Liver (tissue), 3 donors: ENCODE data around the gene ACTC1.

ENCODE experiments used
- RAD21 ChIP-seq, 2 donors: IDR thresholded peaks; 2 replicates each; pipeline ENCODE4 v1.6.1; 2016; ENCODE audit warnings: antibody characterized with exemption in 2 of 2, mild to moderate bottlenecking in 2 of 2
- TAF1 ChIP-seq: conservative IDR thresholded peaks from 2 replicates; pipeline ENCODE4 v1.6.1; 2016; ENCODE audit warnings: antibody characterized with exemption, mild to moderate bottlenecking
- TF ChIP-seq, protein P1 (sequence below): fragments of 150-350 bp; IDR thresholded peaks from 2 replicates; pipeline ENCODE4 v1.5.1; 2017; ENCODE audit warnings: improper control_type of control experiment, low read depth, low read length; ENCODE audit not compliant: missing input control
- TF ChIP-seq, protein P2 (sequence below): IDR thresholded peaks from 2 replicates; pipeline ENCODE4 v1.6.1; 2016; ENCODE audit warnings: antibody characterized with exemption
- donor health status: healthy.
- donor health status: healthy.

DNA sequence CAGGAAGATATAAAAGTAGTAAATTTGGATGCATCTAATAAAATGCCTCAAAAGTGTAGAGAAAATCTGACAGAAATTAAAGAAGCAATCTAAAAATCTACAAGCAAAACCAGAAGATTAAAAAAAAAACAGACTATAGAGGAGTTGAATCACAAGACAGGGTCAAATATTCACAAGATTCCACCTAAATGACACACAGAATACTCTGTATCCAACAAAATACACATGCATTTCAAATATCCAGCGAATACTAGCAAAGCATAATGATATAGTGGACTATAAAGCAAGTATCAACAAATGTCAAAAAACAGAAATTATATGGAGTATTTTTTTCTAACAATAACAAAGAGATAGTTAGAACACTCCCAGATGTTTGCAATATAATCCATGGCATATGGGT is 20.5 kb upstream of the ACTC1 start:
- TF ChIP-seq, protein P1, sequence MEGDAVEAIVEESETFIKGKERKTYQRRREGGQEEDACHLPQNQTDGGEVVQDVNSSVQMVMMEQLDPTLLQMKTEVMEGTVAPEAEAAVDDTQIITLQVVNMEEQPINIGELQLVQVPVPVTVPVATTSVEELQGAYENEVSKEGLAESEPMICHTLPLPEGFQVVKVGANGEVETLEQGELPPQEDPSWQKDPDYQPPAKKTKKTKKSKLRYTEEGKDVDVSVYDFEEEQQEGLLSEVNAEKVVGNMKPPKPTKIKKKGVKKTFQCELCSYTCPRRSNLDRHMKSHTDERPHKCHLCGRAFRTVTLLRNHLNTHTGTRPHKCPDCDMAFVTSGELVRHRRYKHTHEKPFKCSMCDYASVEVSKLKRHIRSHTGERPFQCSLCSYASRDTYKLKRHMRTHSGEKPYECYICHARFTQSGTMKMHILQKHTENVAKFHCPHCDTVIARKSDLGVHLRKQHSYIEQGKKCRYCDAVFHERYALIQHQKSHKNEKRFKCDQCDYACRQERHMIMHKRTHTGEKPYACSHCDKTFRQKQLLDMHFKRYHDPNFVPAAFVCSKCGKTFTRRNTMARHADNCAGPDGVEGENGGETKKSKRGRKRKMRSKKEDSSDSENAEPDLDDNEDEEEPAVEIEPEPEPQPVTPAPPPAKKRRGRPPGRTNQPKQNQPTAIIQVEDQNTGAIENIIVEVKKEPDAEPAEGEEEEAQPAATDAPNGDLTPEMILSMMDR, result no peak
- TF ChIP-seq RAD21 (IDR thresholded peaks at IDR 0.05) (no peak), TAF1 (no peak)
- TF ChIP-seq, protein P2, sequence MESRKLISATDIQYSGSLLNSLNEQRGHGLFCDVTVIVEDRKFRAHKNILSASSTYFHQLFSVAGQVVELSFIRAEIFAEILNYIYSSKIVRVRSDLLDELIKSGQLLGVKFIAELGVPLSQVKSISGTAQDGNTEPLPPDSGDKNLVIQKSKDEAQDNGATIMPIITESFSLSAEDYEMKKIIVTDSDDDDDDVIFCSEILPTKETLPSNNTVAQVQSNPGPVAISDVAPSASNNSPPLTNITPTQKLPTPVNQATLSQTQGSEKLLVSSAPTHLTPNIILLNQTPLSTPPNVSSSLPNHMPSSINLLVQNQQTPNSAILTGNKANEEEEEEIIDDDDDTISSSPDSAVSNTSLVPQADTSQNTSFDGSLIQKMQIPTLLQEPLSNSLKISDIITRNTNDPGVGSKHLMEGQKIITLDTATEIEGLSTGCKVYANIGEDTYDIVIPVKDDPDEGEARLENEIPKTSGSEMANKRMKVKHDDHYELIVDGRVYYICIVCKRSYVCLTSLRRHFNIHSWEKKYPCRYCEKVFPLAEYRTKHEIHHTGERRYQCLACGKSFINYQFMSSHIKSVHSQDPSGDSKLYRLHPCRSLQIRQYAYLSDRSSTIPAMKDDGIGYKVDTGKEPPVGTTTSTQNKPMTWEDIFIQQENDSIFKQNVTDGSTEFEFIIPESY, result no peak
